IMR-90 (cell line): ENCODE measurements around the gene TAF10. TPM values are rescaled to one million over a fixed set of nuclear protein-coding genes. Genes with fewer than 3 reads are reported as not detected.

ENCODE experiments used
- ATAC-seq: fragments of 200-7000 bp; cut with Tn5 transposase; 2 replicates; pipeline ENCODE4 v1.9.1; 2020; ENCODE audit warnings: low read depth, mild to moderate bottlenecking, moderate library complexity
- BruUV-seq: library from RNA; stranded (reverse); fragments of 400-500 nt; replicated peaks from 2 replicates; lab custom pipeline; 2021; lab: Mats Ljungman, UMichigan
- CTCF ChIA-PET: fragments of 300-600 bp; formaldehyde crosslinking; extraction: SDS; loops from one replicate; lab custom pipeline; 2021; ENCODE audit warnings: antibody characterized with exemption; lab: Yijun Ruan, JAX
- POLR2A ChIA-PET: fragments of 300-600 bp; sonication (Branson Sonifier 250); formaldehyde crosslinking; loops from one replicate; lab custom pipeline; 2022; ENCODE audit warnings: antibody characterized with exemption; ENCODE audit not compliant: unreplicated experiment; lab: Charles Lee
- DNase-seq: peaks from one replicate; pipeline ENCODE4 v3.0.0; 2013
- H2AFZ ChIP-seq: replicated peaks from 2 replicates; pipeline ENCODE3; 2013; ENCODE audit warnings: low read length, mild to moderate bottlenecking; ENCODE audit not compliant: poor library complexity
- H2AK5ac ChIP-seq: 2 replicates; pipeline ENCODE4 v1.6.1; 2013; ENCODE audit warnings: low read depth, low read length, inconsistent platforms
- H2AK9ac ChIP-seq: replicated peaks from 2 replicates; pipeline ENCODE3; 2013; ENCODE audit warnings: mild to moderate bottlenecking, low read depth, low read length, moderate library complexity; ENCODE audit not compliant: poor library complexity
- H2BK120ac ChIP-seq: 2 replicates; pipeline ENCODE4 v1.6.1; 2013; ENCODE audit warnings: low read depth, low read length, inconsistent platforms
- H2BK15ac ChIP-seq: 3 replicates; pipeline ENCODE4 v1.6.1; 2013; ENCODE audit warnings: low read depth, low read length, inconsistent platforms
- H2BK20ac ChIP-seq: 2 replicates; pipeline ENCODE4 v1.6.1; 2013; ENCODE audit warnings: low read depth, mild to moderate bottlenecking, inconsistent platforms, low read length, moderate library complexity
- H2BK5ac ChIP-seq: 2 replicates; pipeline ENCODE4 v1.6.1; 2013; ENCODE audit warnings: mild to moderate bottlenecking, low read depth, low read length, inconsistent platforms; ENCODE audit not compliant: poor library complexity, severe bottlenecking
- H3K14ac ChIP-seq: replicated peaks from 2 replicates; pipeline ENCODE4 v1.6.1; 2013; ENCODE audit warnings: low read depth, low read length, inconsistent platforms
- H3K18ac ChIP-seq: 2 replicates; pipeline ENCODE4 v1.6.1; 2013; ENCODE audit warnings: low read depth, low read length, control low read depth
- H3K23ac ChIP-seq: 2 replicates; pipeline ENCODE4 v1.6.1; 2013; ENCODE audit warnings: low read depth, low read length, inconsistent platforms
- H3K27ac ChIP-seq: 2 replicates; pipeline ENCODE4 v1.5.1; 2013; ENCODE audit warnings: mild to moderate bottlenecking, control low read depth, low read length; ENCODE audit not compliant: insufficient read depth
- H3K27me3 ChIP-seq: 2 replicates; pipeline ENCODE4 v1.6.1; 2013; ENCODE audit warnings: low read length; ENCODE audit not compliant: control insufficient read depth, insufficient read depth
- H3K36me3 ChIP-seq: 2 replicates; pipeline ENCODE4 v1.6.1; 2013; ENCODE audit warnings: low read length, mixed read lengths; ENCODE audit not compliant: control insufficient read depth, insufficient read depth
- H3K4ac ChIP-seq: 2 replicates; pipeline ENCODE4 v1.6.1; 2013; ENCODE audit warnings: low read depth, low read length, inconsistent platforms
- H3K4me1 ChIP-seq: 2 replicates; pipeline ENCODE4 v1.6.1; 2013; ENCODE audit warnings: low read length, mixed read lengths; ENCODE audit not compliant: control insufficient read depth, insufficient read depth
- H3K4me2 ChIP-seq: 2 replicates; pipeline ENCODE4 v1.6.1; 2013; ENCODE audit warnings: low read depth, mild to moderate bottlenecking, control low read depth, low read length, moderate library complexity
- H3K4me3 ChIP-seq: 2 replicates; pipeline ENCODE4 v1.5.1; 2013; ENCODE audit warnings: low read depth, mild to moderate bottlenecking, control low read depth, low read length, moderate library complexity; ENCODE audit not compliant: insufficient read depth
- H3K56ac ChIP-seq: 2 replicates; pipeline ENCODE4 v1.6.1; 2013; ENCODE audit warnings: low read length, inconsistent platforms; ENCODE audit not compliant: insufficient read depth; ENCODE audit errors: extremely low read depth
- H3K79me1 ChIP-seq, 2 experiments: 2 replicates each; pipeline ENCODE4 v1.6.1; 2013; ENCODE audit warnings: low read length in 2 of 2, inconsistent platforms in 1 of 2, low read depth in 1 of 2
- H3K9ac ChIP-seq: 2 replicates; pipeline ENCODE4 v1.6.1; 2013; ENCODE audit warnings: low read depth, low read length, control low read depth
- H3K9me1 ChIP-seq: 2 replicates; pipeline ENCODE4 v1.6.1; 2013; ENCODE audit warnings: low read length, inconsistent platforms; ENCODE audit not compliant: insufficient read depth
- H3K9me3 ChIP-seq: 2 replicates; pipeline ENCODE4 v1.6.1; 2013; ENCODE audit warnings: low read length; ENCODE audit not compliant: control insufficient read depth, insufficient read depth
- H4K20me1 ChIP-seq: 2 replicates; pipeline ENCODE4 v1.6.1; 2013; ENCODE audit warnings: low read length, inconsistent platforms; ENCODE audit not compliant: insufficient read depth
- H4K5ac ChIP-seq: 2 replicates; pipeline ENCODE4 v1.6.1; 2013; ENCODE audit warnings: mild to moderate bottlenecking, low read depth, low read length, control low read depth
- H4K8ac ChIP-seq, 2 experiments: 2 replicates each; pipeline ENCODE4 v1.6.1; 2013; ENCODE audit warnings: low read depth in 2 of 2, low read length in 2 of 2, control low read depth in 1 of 2, inconsistent platforms in 1 of 2
- H4K91ac ChIP-seq: 2 replicates; pipeline ENCODE4 v1.6.1; 2013; ENCODE audit warnings: low read depth, low read length, inconsistent platforms; ENCODE audit not compliant: insufficient read depth
- BHLHE40 ChIP-seq: fragments of 150-350 bp; IDR thresholded peaks from 2 replicates; pipeline ENCODE4 v1.6.1; 2016; ENCODE audit warnings: mild to moderate bottlenecking, low read depth, low read length
- CHD1 ChIP-seq: IDR thresholded peaks from 2 replicates; pipeline ENCODE4 v1.6.1; 2012; ENCODE audit warnings: low read depth, low read length, improper control_type of control experiment
- CTCF ChIP-seq: conservative IDR thresholded peaks from 2 replicates; pipeline ENCODE4 v1.5.1; 2012; ENCODE audit warnings: mild to moderate bottlenecking, low read depth, low read length, improper control_type of control experiment
- ELK1 ChIP-seq: fragments of 150-350 bp; IDR thresholded peaks from 2 replicates; pipeline ENCODE4 v1.6.1; 2016; ENCODE audit warnings: low read depth, mild to moderate bottlenecking, low read length, moderate library complexity, borderline replicate concordance
- FOS ChIP-seq: fragments of 150-350 bp; IDR thresholded peaks from 2 replicates; pipeline ENCODE4 v1.6.1; 2016; ENCODE audit warnings: low read depth, low read length
- MAFK ChIP-seq: IDR thresholded peaks from 2 replicates; pipeline ENCODE4 v1.6.1; 2012; ENCODE audit warnings: low read depth, low read length, improper control_type of control experiment
- POLR2A ChIP-seq: IDR thresholded peaks from 2 replicates; pipeline ENCODE4 v1.6.1; 2012; ENCODE audit warnings: mild to moderate bottlenecking, low read depth, low read length
- RAD21 ChIP-seq: IDR thresholded peaks from 2 replicates; pipeline ENCODE4 v1.6.1; 2012; ENCODE audit warnings: low read length, improper control_type of control experiment
- RFX5 ChIP-seq: IDR thresholded peaks from 2 replicates; pipeline ENCODE4 v1.8.0; 2012; ENCODE audit warnings: low read depth, mild to moderate bottlenecking, low read length, moderate library complexity
- SMC3 ChIP-seq: fragments of 150-350 bp; IDR thresholded peaks from 2 replicates; pipeline ENCODE4 v1.6.1; 2016; ENCODE audit warnings: low read depth, mild to moderate bottlenecking, antibody characterized with exemption, low read length, moderate library complexity
- USF2 ChIP-seq: fragments of 150-350 bp; IDR thresholded peaks from 2 replicates; pipeline ENCODE4 v1.6.1; 2017; ENCODE audit warnings: mild to moderate bottlenecking, antibody characterized with exemption, low read length, low read depth
- WGBS, 2 experiments: methylation state at CpG; one replicate each; pipeline versions ENCODE4 v1.1.5 to v1.1.7; 2013; ENCODE audit warnings: missing lambda C conversion rate in 2 of 2; ENCODE audit not compliant: insufficient read length in 1 of 2; ENCODE audit errors: extremely low coverage in 2 of 2; 5-methylcytosine and 5-hydroxymethylcytosine counted together
- dilution Hi-C: fragments of 300-500 bp; cut with HindIII; formaldehyde crosslinking; loops from one replicate; pipeline ENCODE4 v1.14.3; 2018; ENCODE audit warnings: low sequenced_read_pairs; ENCODE audit not compliant: unreplicated experiment
- in situ Hi-C: fragments of 300-500 bp; cut with MboI; formaldehyde crosslinking; loops from 3 replicates; pipeline ENCODE4 v1.14.3; 2019; ENCODE audit warnings: low sequenced_read_pairs, inconsistent platforms, mixed read lengths
- intact Hi-C: fragments of 100-400 bp; cut with micrococcal nuclease; formaldehyde crosslinking; loops from 2 replicates; pipeline ENCODE4 v1.10.0; 2022
- polyA plus RNA-seq, 3 experiments: library from polyadenylated mRNA; depleted of rRNA; stranded (reverse); fragments of >200 nt; gene quantifications; 2 replicates each; pipeline ENCODE4 v1.2.3, GENCODE V29; 2012; ENCODE audit warnings: low replicate concordance in 1 of 3
- total RNA-seq: library from RNA; depleted of rRNA; stranded (reverse); fragments of >200 nt; gene quantifications from 2 replicates; pipeline ENCODE4 v1.2.3, GENCODE V29; 2012

The TAF10 gene
- total and polyA plus RNA-seq, 2 of the 4 experiments (the other 2 are of a cell fraction), result 18.6 to 132 TPM

- no peak overlapping the region for H2BK5ac ChIP-seq
- POLR2A ChIA-PET, result no interaction called here
- TF ChIP-seq RFX5 (no peak), RAD21 (no peak), BHLHE40 (no peak), MAFK (no peak), USF2 (no peak), POLR2A (no peak), CHD1 (no peak), FOS (no peak), CTCF (no peak), ELK1 (no peak), SMC3 (no peak)
- H3K4me2 ChIP-seq, result no peak overlapping the region
- no peak overlapping the region for H3K4me3 ChIP-seq
- CTCF ChIA-PET, result no interaction called here
- no TSS peak for BruUV-seq
- H2BK120ac ChIP-seq, result no peak overlapping the region
- H3K9ac ChIP-seq, result no peak overlapping the region
- no peak overlapping the region for H2AK5ac ChIP-seq
- H2BK20ac ChIP-seq, result no peak overlapping the region
- H2BK15ac ChIP-seq, result no peak overlapping the region
- ATAC-seq (no peak), DNase-seq (no peak)
- H3K56ac ChIP-seq, result no peak overlapping the region
- H3K4ac ChIP-seq, result no peak overlapping the region
- no peak overlapping the region for H3K14ac ChIP-seq
- intact Hi-C loops, result no loop called here
- H3K79me1 ChIP-seq, result peaks cover 0 to 6% of the 10 kb centered on the region in 2 experiments; a peak in 2 of 4 replicates
- H3K36me3 ChIP-seq, result no peaks in the 10 kb centered on the region
- dilution Hi-C loops, result no loop called here
- no peaks in the 10 kb centered on the region for H3K4me1 ChIP-seq
- no peak overlapping the region for H2AK9ac ChIP-seq
- in situ Hi-C loops, result no loop called here
- H3K9me3 ChIP-seq, result peaks cover 2% of the 10 kb centered on the region; the same call in 1 of the 2 replicates
- H4K5ac ChIP-seq, result no peak overlapping the region
- no peak overlapping the region for H4K91ac ChIP-seq
- H4K20me1 ChIP-seq, result no peaks in the 10 kb centered on the region; the same call in 1 of the 2 replicates
- no peaks in the 10 kb centered on the region for H3K27me3 ChIP-seq
- no peak overlapping the region for H2AFZ ChIP-seq
- H3K23ac ChIP-seq, result no peak overlapping the region
- peaks cover 10% of the 10 kb centered on the region; the same call in 1 of the 2 replicates for H3K9me1 ChIP-seq
- H3K27ac ChIP-seq, result no peak overlapping the region
- H3K18ac ChIP-seq, result no peak overlapping the region
- H4K8ac ChIP-seq, result no peak overlapping the region
- no CpG with 5 or more reads among the region's 1 CpG for WGBS, 2 experiments
Observed at GRCh38 chr11:6583584-6583983, 28.4 kb downstream of the TAF10 start.
